ENCODE results near the gene CTRL. TPM values are rescaled to one million over a fixed set of nuclear protein-coding genes. Genes with fewer than 3 reads are reported as not detected.

Gene CTRL
- total and polyA plus RNA-seq, 4 donors: 0.09 to 5.0 (median 0.30) TPM

DNA sequence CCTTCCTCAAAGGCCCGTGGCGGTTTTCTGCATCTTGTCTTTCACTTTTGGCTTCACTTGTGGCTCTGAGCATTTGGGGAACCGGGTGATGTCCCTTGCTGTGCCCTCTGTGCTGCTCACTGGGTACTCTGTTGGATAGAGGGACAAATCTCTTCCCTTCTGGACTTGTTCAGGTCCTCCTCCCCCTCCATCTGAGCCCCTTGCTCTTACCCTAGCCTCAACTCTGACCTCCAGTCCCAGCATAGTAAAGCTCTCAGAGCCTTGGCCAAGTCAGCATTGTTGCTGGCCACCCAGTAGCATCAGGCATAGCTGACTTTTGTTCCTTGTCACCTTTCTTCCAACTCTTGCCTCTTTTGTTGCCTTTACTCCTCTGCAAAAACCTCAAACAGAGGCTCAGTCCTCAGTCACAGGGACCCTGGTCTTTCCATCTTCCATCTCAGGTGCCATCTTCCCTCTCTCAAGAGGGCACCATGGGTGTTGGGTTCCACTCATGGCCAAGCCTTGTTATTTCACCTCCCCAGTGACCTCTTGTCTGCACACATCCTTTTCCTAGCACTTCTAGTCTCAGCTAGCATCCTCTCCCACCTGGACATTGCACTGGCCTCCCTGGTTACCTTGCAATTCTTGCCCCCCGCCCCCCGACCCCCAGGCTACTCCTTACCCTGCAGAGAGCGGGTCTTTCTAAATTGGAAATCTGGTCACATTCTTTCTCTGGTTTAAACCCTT is 5.4 kb upstream of the CTRL start:
- Histone ChIP-seq H3K27ac (ENCODE audit: low read depth in 1 of 2, low read length in 2 of 2) (peak overlapping the region; percentile 87 to 96), H3K4me3 (ENCODE audit: low read depth in 1 of 3, low read length in 3 of 3) (peak overlapping the region; percentile 65 to 93 (median 78)), H3K9me3 (ENCODE audit: control insufficient read depth in 4 of 4, low read length in 3 of 4) (no peaks in the 10 kb centered on the region), H3K36me3 (ENCODE audit: control insufficient read depth in 4 of 4, insufficient read depth in 3 of 4, low read depth in 1 of 4, low read length in 3 of 4) (peaks cover 2 to 15% (median 8%) of the 10 kb centered on the region in 4 donors), H3K9ac (ENCODE audit: low read depth in 1 of 2, low read length in 2 of 2) (peak overlapping the region; percentile 84 to 90), H3K4me1 (ENCODE audit: control insufficient read depth in 4 of 4, insufficient read depth in 4 of 4, low read length in 3 of 4) (peaks cover 4 to 45% (median 32%) of the 10 kb centered on the region in 4 donors), H3K27me3 (ENCODE audit: control insufficient read depth in 4 of 4, insufficient read depth in 4 of 4, low read length in 3 of 4) (no peaks in the 10 kb centered on the region)
- DNase-seq (ENCODE audit: low spot score): no peak
- WGBS: 46% methylated on average over 6 of the region's 6 CpGs
- peak; percentile 17 for TF ChIP-seq NR2F2 (IDR thresholded peaks at IDR 0.05)
- no peak for TF ChIP-seq SP1 (IDR thresholded peaks at IDR 0.05)
- TF ChIP-seq GABPA (IDR thresholded peaks at IDR 0.05 in 1 of 2, conservative IDR thresholded peaks at IDR 0.05 in 1 of 2): no peak

GRCh38 chr16:67936124-67936879 is 4.6 kb upstream of the CTRL start, which contains the start of gene PSMB10:
Gene PSMB10 (minus strand): TSS chr16:67936850. CDS start chr16:67936749, 101 bp downstream.
- WGBS: under 1% methylated on average over 54 of the region's 54 CpGs
- Histone ChIP-seq H3K27ac (ENCODE audit: low read depth in 1 of 2, low read length in 2 of 2) (peak within 1 kb of the TSS; percentile 87 to 96), H3K36me3 (ENCODE audit: control insufficient read depth in 4 of 4, insufficient read depth in 3 of 4, low read depth in 1 of 4, low read length in 3 of 4) (peaks cover 0 to 18% (median 8%) of the 10 kb centered on the region in 4 donors), H3K4me3 (ENCODE audit: low read depth in 1 of 3, low read length in 3 of 3) (peak within 1 kb of the TSS; percentile 65 to 93 (median 78)), H3K9ac (ENCODE audit: low read depth in 1 of 2, low read length in 2 of 2) (peak within 1 kb of the TSS; percentile 84 to 90), H3K9me3 (ENCODE audit: control insufficient read depth in 4 of 4, low read length in 3 of 4) (no peaks in the 10 kb centered on the region), H3K4me1 (ENCODE audit: control insufficient read depth in 4 of 4, insufficient read depth in 4 of 4, low read length in 3 of 4) (peaks cover 4 to 38% (median 27%) of the 10 kb centered on the region in 4 donors), H3K27me3 (ENCODE audit: control insufficient read depth in 4 of 4, insufficient read depth in 4 of 4, low read length in 3 of 4) (no peaks in the 10 kb centered on the region)
- no peak for TF ChIP-seq FOXA2 (IDR thresholded peaks at IDR 0.05)
- no peak for TF ChIP-seq CTCF (IDR thresholded peaks at IDR 0.05; ENCODE audit: low read depth, low read length, missing input control)
- peak in 1 of 2 donors; percentile 14 for TF ChIP-seq GABPA (IDR thresholded peaks at IDR 0.05 in 1 of 2, conservative IDR thresholded peaks at IDR 0.05 in 1 of 2)
- peak in 1 of 2 donors; percentile 36 for TF ChIP-seq RAD21 (IDR thresholded peaks at IDR 0.05)
- peak; percentile 60 for DNase-seq (ENCODE audit: low spot score)

GRCh38 chr16:67935402-67936123 is 3.9 kb upstream of the CTRL start:
- Histone ChIP-seq H3K9me3 (ENCODE audit: control insufficient read depth in 4 of 4, low read length in 3 of 4) (no peaks in the 10 kb centered on the region), H3K4me3 (ENCODE audit: low read depth in 1 of 3, low read length in 3 of 3) (peak overlapping the region; percentile 65 to 93 (median 78)), H3K9ac (ENCODE audit: low read depth in 1 of 2, low read length in 2 of 2) (peak overlapping the region; percentile 84 to 90), H3K27ac (ENCODE audit: low read depth in 1 of 2, low read length in 2 of 2) (peak overlapping the region; percentile 87 to 96), H3K27me3 (ENCODE audit: control insufficient read depth in 4 of 4, insufficient read depth in 4 of 4, low read length in 3 of 4) (no peaks in the 10 kb centered on the region), H3K36me3 (ENCODE audit: control insufficient read depth in 4 of 4, insufficient read depth in 3 of 4, low read depth in 1 of 4, low read length in 3 of 4) (peaks cover 0 to 18% (median 8%) of the 10 kb centered on the region in 4 donors), H3K4me1 (ENCODE audit: control insufficient read depth in 4 of 4, insufficient read depth in 4 of 4, low read length in 3 of 4) (peaks cover 4 to 34% (median 25%) of the 10 kb centered on the region in 4 donors)
- peak; percentile 90 for DNase-seq (ENCODE audit: low spot score)
- WGBS: 2% methylated on average over 55 of the region's 55 CpGs
- TF ChIP-seq CTCF (IDR thresholded peaks at IDR 0.05; ENCODE audit: low read depth, low read length, missing input control) (no peak), EGR1 (IDR thresholded peaks at IDR 0.05; ENCODE audit: low read depth in 2 of 2) (peak in 1 of 2 donors; percentile 78), HNF4A (conservative IDR thresholded peaks at IDR 0.05) (peak in 1 of 2 donors; percentile 15), YY1 (IDR thresholded peaks at IDR 0.05) (peak; percentile 94), HNF4G (IDR thresholded peaks at IDR 0.05) (no peak), RAD21 (IDR thresholded peaks at IDR 0.05) (peak; percentile 39 to 41), GABPA (IDR thresholded peaks at IDR 0.05 in 1 of 2, conservative IDR thresholded peaks at IDR 0.05 in 1 of 2) (peak; percentile 74 to 93), TAF1 (conservative IDR thresholded peaks at IDR 0.05) (no peak), ZBTB33 (IDR thresholded peaks at IDR 0.05) (no peak), NR2F2 (IDR thresholded peaks at IDR 0.05) (peak; percentile 71), FOXA1 (IDR thresholded peaks at IDR 0.05) (no peak), JUND (IDR thresholded peaks at IDR 0.05) (no peak), SP1 (IDR thresholded peaks at IDR 0.05) (peak; percentile 74), RXRA (IDR thresholded peaks at IDR 0.05) (peak; percentile 34 to 63)
- TF ChIP-seq, protein P1, sequence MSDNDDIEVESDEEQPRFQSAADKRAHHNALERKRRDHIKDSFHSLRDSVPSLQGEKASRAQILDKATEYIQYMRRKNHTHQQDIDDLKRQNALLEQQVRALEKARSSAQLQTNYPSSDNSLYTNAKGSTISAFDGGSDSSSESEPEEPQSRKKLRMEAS (IDR thresholded peaks at IDR 0.05): no peak
- TF ChIP-seq, protein P2, sequence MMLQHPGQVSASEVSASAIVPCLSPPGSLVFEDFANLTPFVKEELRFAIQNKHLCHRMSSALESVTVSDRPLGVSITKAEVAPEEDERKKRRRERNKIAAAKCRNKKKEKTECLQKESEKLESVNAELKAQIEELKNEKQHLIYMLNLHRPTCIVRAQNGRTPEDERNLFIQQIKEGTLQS (IDR thresholded peaks at IDR 0.05): no peak
